ENCODE results near the gene ITPA. TPM values are rescaled to one million over a fixed set of nuclear protein-coding genes. Genes with fewer than 3 reads are reported as not detected.

ITPA gene
- total and polyA plus RNA-seq, 2 donors (not counting 1 experiment from before 2014, with no cell fraction given), result 55.5 to 65.6 TPM

- H3K79me2 ChIP-seq (ENCODE audit: control insufficient read depth, insufficient read depth, low read length), result no peaks in the 10 kb centered on the region
- ChIA-PET POLR2A (no interaction called here), CTCF (no interaction called here)
- H3K36me3 ChIP-seq (replicated peaks in 1 of 2; ENCODE audit: control extremely low read depth in 1 of 2, control insufficient read depth in 1 of 2, extremely low read depth in 1 of 2, insufficient read depth in 2 of 2, low read length in 1 of 2), result peaks cover 0 to 11% of the 10 kb centered on the region in 2 experiments
- no peaks in the 10 kb centered on the region for H3K9me3 ChIP-seq (ENCODE audit: control extremely low read depth in 1 of 3, control insufficient read depth in 2 of 3, insufficient read depth in 1 of 3, low read length in 2 of 3)
- Mint-ChIP-seq H3K27ac (no peak overlapping the region), H3K27me3 (no peaks in the 10 kb centered on the region), H3K4me3 (no peak overlapping the region), H3K9me3 (ENCODE audit: insufficient read depth) (no peaks in the 10 kb centered on the region), H3K4me1 (no peaks in the 10 kb centered on the region)
- no peak for ATAC-seq (ENCODE audit: low read depth)
- intact Hi-C loops (cut with micrococcal nuclease), result no loop called here
- H3K4me2 ChIP-seq (replicated peaks; ENCODE audit: low read depth, low read length, poor library complexity, severe bottlenecking), result no peak overlapping the region
- no peak for TF ChIP-seq EZH2 (IDR thresholded peaks at IDR 0.05; ENCODE audit: borderline replicate concordance, insufficient read depth, low read depth, low read length, poor library complexity, severe bottlenecking)
- TF ChIP-seq CTCF (IDR thresholded peaks at IDR 0.05), result no peak
- H3K4me1 ChIP-seq (ENCODE audit: control insufficient read depth in 2 of 2, insufficient read depth in 2 of 2, low read length in 2 of 2), result no peaks in the 10 kb centered on the region
- DNase-seq, result no peak
- no peak overlapping the region for H3K4me3 ChIP-seq (ENCODE audit: control extremely low read depth in 1 of 5, extremely low read depth in 1 of 5, insufficient read depth in 1 of 5, low read depth in 2 of 5, low read length in 4 of 5)
- 100% methylated on average over 2 of the region's 5 CpGs for WGBS (ENCODE audit: insufficient coverage)
- no peak overlapping the region for H3K27ac ChIP-seq (ENCODE audit: low read length in 2 of 2)
- no peaks in the 10 kb centered on the region for H4K20me1 ChIP-seq (ENCODE audit: control insufficient read depth, insufficient read depth, low read length, poor library complexity, severe bottlenecking)
- no peaks in the 10 kb centered on the region for H3K27me3 ChIP-seq (replicated peaks in 1 of 4; ENCODE audit: control extremely low read depth in 1 of 4, control insufficient read depth in 3 of 4, insufficient read depth in 4 of 4, low read length in 3 of 4)
- H3K9ac ChIP-seq (ENCODE audit: low read length), result no peak overlapping the region
- no peak overlapping the region for H2AFZ ChIP-seq (ENCODE audit: insufficient read depth, low read depth, low read length, poor library complexity, severe bottlenecking)
These were observed 49.1 kb downstream of the ITPA start for GRCh38 chr20:3258429-3258828.

- ChIA-PET CTCF (interaction anchor here (0.9 kb wide), 1 partner anchor 823 kb away, joined by 3 read pairs; no protein-coding TSS in a partner anchor), POLR2A (interaction anchor here (0.7 kb wide), 1 partner anchor 179 kb away, joined by 7 read pairs; no protein-coding TSS in a partner anchor)
- no peak for TF ChIP-seq CTCF (IDR thresholded peaks at IDR 0.05)
- no peak for TF ChIP-seq EZH2 (IDR thresholded peaks at IDR 0.05; ENCODE audit: borderline replicate concordance, insufficient read depth, low read depth, low read length, poor library complexity, severe bottlenecking)
These were observed 53.3 kb downstream of the ITPA start for GRCh38 chr20:3262566-3262965.

More at GRCh38 chr20:3262566-3262965, 53.3 kb downstream of the ITPA start:
- Histone ChIP-seq H3K4me1 (ENCODE audit: control insufficient read depth in 2 of 2, insufficient read depth in 2 of 2, low read length in 2 of 2) (no peaks in the 10 kb centered on the region), H3K27me3 (replicated peaks in 1 of 4; ENCODE audit: control extremely low read depth in 1 of 4, control insufficient read depth in 3 of 4, insufficient read depth in 4 of 4, low read length in 3 of 4) (no peaks in the 10 kb centered on the region), H3K4me3 (ENCODE audit: control extremely low read depth in 1 of 5, extremely low read depth in 1 of 5, insufficient read depth in 1 of 5, low read depth in 2 of 5, low read length in 4 of 5) (no peak overlapping the region), H4K20me1 (ENCODE audit: control insufficient read depth, insufficient read depth, low read length, poor library complexity, severe bottlenecking) (no peaks in the 10 kb centered on the region), H2AFZ (ENCODE audit: insufficient read depth, low read depth, low read length, poor library complexity, severe bottlenecking) (no peak overlapping the region), H3K27ac (ENCODE audit: low read length in 2 of 2) (no peak overlapping the region), H3K79me2 (ENCODE audit: control insufficient read depth, insufficient read depth, low read length) (no peaks in the 10 kb centered on the region), H3K4me2 (replicated peaks; ENCODE audit: low read depth, low read length, poor library complexity, severe bottlenecking) (no peak overlapping the region), H3K9me3 (ENCODE audit: control extremely low read depth in 1 of 3, control insufficient read depth in 2 of 3, insufficient read depth in 1 of 3, low read length in 2 of 3) (no peaks in the 10 kb centered on the region), H3K36me3 (replicated peaks in 1 of 2; ENCODE audit: control extremely low read depth in 1 of 2, control insufficient read depth in 1 of 2, extremely low read depth in 1 of 2, insufficient read depth in 2 of 2, low read length in 1 of 2) (no peaks in the 10 kb centered on the region), H3K9ac (ENCODE audit: low read length) (no peak overlapping the region)
- no peaks in the 10 kb centered on the region for H3K9me3 Mint-ChIP-seq (ENCODE audit: insufficient read depth)
- no peaks in the 10 kb centered on the region for H3K27me3 Mint-ChIP-seq
- no peak overlapping the region for H3K4me3 Mint-ChIP-seq
- no peak overlapping the region for H3K27ac Mint-ChIP-seq
- intact Hi-C loops (cut with micrococcal nuclease), result no loop called here
- ATAC-seq (ENCODE audit: low read depth) (no peak), DNase-seq (no peak)
- H3K4me1 Mint-ChIP-seq, result no peaks in the 10 kb centered on the region

All from B cell (primary cell).